Fibroblast of pulmonary artery (primary cell): ENCODE data around the gene CCL21.
A peak's percentile ranks its signal among the peaks of the same experiment; 100 is the strongest.

Source experiments
- DNase-seq: peaks from one replicate; pipeline ENCODE4 v3.0.0-alpha.2; 2010; ENCODE audit warnings: low read depth
- H3K4me3 ChIP-seq: replicated peaks from 2 replicates; pipeline ENCODE4 v1.5.1; 2011; ENCODE audit warnings: low read depth, mild to moderate bottlenecking, control low read depth, low read length, moderate library complexity
- TF ChIP-seq, protein P1 (sequence below): IDR thresholded peaks from 2 replicates; pipeline ENCODE4 v1.5.1; 2011; ENCODE audit warnings: mild to moderate bottlenecking, control low read depth, low read length, inconsistent platforms; ENCODE audit errors: missing control alignments

Gene CCL21

DNA sequence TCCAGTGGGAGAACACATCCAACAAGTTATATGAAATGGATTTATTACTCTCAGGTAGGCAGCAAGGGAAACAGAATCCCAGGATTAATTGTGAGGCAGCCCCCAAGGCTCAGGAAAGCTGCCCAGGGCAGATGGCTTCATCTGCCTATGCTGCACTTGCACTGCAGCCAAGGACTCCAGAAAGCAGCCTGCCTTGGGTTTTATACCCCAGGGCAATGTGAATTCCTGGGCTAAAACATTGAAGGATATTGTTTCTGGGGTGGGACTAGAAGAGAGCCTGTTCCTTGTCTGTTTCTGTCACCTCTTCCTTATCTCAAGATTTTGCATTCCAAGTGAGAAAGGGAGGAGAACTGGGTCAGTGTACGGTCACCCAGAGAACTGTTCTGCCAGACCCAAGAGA lies 38.6 kb downstream of the CCL21 start:
- no peak overlapping the region for H3K4me3 ChIP-seq
- DNase-seq: no peak
- TF ChIP-seq, protein P1, sequence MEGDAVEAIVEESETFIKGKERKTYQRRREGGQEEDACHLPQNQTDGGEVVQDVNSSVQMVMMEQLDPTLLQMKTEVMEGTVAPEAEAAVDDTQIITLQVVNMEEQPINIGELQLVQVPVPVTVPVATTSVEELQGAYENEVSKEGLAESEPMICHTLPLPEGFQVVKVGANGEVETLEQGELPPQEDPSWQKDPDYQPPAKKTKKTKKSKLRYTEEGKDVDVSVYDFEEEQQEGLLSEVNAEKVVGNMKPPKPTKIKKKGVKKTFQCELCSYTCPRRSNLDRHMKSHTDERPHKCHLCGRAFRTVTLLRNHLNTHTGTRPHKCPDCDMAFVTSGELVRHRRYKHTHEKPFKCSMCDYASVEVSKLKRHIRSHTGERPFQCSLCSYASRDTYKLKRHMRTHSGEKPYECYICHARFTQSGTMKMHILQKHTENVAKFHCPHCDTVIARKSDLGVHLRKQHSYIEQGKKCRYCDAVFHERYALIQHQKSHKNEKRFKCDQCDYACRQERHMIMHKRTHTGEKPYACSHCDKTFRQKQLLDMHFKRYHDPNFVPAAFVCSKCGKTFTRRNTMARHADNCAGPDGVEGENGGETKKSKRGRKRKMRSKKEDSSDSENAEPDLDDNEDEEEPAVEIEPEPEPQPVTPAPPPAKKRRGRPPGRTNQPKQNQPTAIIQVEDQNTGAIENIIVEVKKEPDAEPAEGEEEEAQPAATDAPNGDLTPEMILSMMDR: no peak

DNA sequence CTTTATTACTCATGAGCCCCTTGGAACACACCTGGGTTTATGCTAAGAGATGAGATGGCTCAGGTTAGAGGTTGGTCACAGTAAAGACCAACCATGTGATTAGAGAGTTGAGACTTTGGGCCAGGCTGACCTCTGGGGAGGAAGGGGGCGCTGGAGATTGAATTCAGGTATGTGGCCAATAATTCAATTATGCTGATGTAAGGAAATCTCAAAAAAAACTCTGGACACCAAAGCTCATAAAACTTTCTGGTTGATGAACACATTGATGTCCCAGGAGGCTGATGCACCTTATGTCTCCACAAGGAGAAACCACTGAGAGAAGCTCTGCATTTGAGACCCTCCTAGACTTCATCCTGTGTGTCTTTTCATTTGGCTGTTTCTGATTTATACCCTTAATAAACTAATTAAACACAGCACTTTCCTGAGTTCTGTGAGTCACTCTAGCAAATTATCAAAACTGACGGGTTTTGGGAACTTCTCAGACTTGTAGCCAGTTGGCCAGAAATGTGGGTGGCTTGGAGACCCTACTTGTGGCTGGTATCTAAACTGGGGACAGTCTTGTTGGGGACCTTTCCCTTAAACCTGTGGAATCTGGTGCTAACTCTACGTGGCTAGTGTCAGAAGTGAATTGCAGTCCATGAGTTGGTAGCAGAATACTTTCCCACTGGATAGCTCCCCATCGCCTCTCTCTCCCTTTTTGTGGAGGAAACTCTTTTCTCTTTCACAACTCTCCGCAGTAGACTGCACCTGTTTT lies 40.0 kb downstream of the CCL21 start:
- TF ChIP-seq, protein P1: no peak
- H3K4me3 ChIP-seq: no peak overlapping the region
- no peak for DNase-seq

DNA sequence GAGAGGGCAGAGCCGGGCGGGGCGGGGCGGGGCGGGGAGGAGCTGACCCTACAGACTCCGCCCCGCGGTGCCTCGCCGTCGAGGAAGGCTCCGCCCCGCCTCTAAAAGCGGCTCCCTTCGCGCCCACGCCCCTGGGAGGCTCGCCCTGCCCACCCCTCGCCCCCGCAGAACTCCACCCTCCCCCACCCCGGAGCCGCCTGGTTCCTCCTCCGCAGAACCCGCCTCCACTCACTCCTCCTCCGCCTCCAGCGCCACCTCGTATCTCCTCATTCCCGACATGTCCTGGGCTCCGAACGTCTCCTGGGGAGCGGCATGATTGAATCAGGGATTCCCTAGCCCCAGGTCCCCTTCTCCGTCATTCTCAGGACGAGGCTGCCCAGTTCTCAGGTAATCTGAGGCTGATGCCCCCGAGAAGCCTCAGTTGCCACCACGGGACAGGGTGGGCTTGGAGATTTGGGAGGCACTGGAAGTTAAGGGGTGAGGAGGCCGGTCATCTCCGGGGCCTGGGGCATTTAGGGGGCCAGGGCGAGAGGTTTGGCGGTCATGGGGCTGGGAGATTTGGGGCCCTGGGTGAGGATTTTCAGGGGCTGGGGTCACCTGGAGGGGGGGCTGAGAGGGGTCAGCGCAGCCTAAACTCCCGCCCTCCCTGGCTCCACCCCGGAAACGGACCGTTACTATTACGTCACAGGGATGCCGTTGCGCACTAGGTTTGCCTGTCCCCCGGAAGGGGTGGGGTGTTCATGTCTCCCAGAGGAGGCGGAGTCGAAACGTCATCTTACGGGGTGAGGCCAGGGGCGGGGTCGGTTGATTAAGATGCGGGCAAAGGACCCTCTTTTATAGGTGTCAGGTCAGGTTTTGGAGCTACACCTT lies 44.3 kb downstream of the CCL21 start:
- TF ChIP-seq, protein P1: no peak
- DNase-seq: peak; percentile 96
- H3K4me3 ChIP-seq: peak overlapping the region; percentile 89

DNA sequence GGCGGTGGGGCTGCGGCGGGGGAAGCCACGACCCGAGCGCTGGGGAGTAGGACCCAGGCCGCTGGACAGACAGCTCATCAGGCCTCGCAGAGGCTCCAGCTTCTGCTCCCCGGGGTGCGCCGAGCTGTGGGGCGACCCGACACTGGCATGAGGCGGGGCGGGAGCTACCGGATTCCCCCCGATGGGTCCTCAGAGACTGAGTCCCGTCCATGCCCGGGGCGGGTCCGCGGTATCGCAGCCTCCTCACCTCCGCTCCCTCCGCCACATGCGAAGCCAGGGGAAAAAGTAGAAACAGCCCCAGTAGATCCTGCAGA lies 44.9 kb downstream of the CCL21 start:
- TF ChIP-seq, protein P1: no peak
- H3K4me3 ChIP-seq: peak overlapping the region; percentile 89
- DNase-seq: no peak

DNA sequence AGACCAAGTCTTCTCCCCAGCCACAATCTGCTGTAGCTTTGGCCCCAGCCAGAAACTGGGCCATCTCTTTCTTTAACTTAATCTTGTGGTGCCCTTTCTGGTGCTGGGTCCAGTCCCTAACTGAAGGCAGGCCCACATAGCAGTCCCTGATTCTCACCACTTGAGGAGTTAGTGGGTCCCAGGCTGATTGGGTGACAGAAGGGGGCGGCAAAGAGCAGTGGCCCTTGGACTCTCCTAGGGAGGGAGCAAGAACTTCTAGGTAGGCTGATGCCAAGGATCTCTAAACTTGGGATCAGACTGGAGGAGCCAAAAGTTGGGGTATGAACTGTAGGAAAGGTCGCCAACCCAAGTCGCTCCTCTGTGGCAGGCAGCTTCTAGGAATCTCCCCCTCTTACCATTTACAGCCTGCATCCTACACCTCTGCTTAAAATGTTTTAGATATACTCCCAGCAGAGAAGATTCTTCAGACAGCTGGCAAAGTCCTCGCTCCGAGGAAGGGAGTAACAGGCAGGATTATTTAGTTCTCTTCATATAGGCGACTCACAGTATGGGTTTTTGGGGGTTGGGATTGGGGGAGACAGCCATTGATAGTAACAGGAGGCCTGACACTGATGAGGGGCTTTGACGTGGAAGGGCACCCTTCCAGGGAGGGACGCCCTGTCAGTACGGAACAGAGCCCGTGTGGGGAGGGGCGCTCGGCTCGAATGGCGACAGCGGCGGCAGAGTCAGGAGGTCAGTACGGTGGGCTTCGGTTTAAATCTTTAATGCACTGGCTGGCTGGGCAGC lies 45.5 kb downstream of the CCL21 start:
- TF ChIP-seq, protein P1: no peak
- DNase-seq: peak; percentile 81
- peak overlapping the region; percentile 89 for H3K4me3 ChIP-seq

DNA sequence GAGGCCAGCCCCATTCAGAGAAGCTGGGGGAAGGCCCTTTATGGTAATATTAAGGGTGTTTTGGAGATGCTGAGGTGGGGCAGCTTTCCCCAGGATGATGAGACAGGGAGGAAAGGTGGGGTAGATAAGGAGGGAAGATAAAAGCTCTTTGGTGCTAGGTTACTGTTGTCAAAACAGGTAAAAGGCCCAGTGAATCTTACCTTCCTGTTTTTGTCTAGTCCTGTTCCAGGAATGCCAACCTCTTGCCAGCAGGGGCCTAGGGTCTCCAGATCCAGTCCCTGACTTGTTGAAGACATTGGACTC lies 46.7 kb downstream of the CCL21 start:
- no peak overlapping the region for H3K4me3 ChIP-seq
- TF ChIP-seq, protein P1: no peak
- no peak for DNase-seq
